Activated CD8-positive, alpha-beta T cell treated with anti-CD3 and anti-CD28 coated beads for 36 hours (primary cell): ENCODE measurements around the gene PPIE. TPM values are rescaled to one million over a fixed set of nuclear protein-coding genes. Genes with fewer than 3 reads are reported as not detected.

Experiments used
- ATAC-seq: fragments of 200-7000 bp; cut with Tn5 transposase; one replicate; pipeline ENCODE4 v1.10.0; 2021; ENCODE audit warnings: mild to moderate bottlenecking, moderate library complexity
- CTCF ChIA-PET: fragments of 350-600 bp; sonication (Branson Sonifier 250); formaldehyde crosslinking; loops from one replicate; lab custom pipeline; 2021; ENCODE audit warnings: antibody characterized with exemption; lab: Charles Lee
- POLR2A ChIA-PET: fragments of 350-600 bp; sonication (Branson Sonifier 250); formaldehyde crosslinking; loops from one replicate; lab custom pipeline; 2021; ENCODE audit warnings: antibody characterized with exemption; lab: Charles Lee
- DNase-seq: peaks from one replicate; pipeline ENCODE4 v3.0.0-alpha.2; 2020
- H3K27ac Mint-ChIP-seq: one replicate; pipeline ENCODE4 v1.8.0; 2021; ENCODE audit warnings: mild to moderate bottlenecking, mixed read lengths
- H3K27me3 Mint-ChIP-seq: one replicate; pipeline ENCODE4 v1.8.0; 2021; ENCODE audit warnings: mixed read lengths
- H3K36me3 Mint-ChIP-seq: one replicate; pipeline ENCODE4 v1.8.0; 2021; ENCODE audit warnings: low read depth, mixed read lengths
- H3K4me1 Mint-ChIP-seq: one replicate; pipeline ENCODE4 v1.8.0; 2021; ENCODE audit warnings: low read depth, mixed read lengths
- H3K4me3 Mint-ChIP-seq: one replicate; pipeline ENCODE4 v1.8.0; 2021; ENCODE audit warnings: mild to moderate bottlenecking, moderate library complexity, mixed read lengths
- H3K9me3 Mint-ChIP-seq: one replicate; pipeline ENCODE4 v1.8.0; 2021; ENCODE audit warnings: mixed read lengths
- CTCF ChIP-seq: fragments of 200-600 bp; IDR thresholded peaks from one replicate; pipeline ENCODE4 v1.8.0; 2022; ENCODE audit warnings: antibody characterized with exemption, mild to moderate bottlenecking
- intact Hi-C: fragments of 100-400 bp; cut with micrococcal nuclease; formaldehyde crosslinking; loops from one replicate; pipeline ENCODE4 v1.10.0; 2022
- total RNA-seq, 2 experiments: library from RNA; stranded (reverse); gene quantifications; one replicate each; pipeline ENCODE4 v1.2.3, GENCODE V29; 2021

PPIE gene
- total RNA-seq, 2 experiments from 2014 or later: 71.7 to 74.7 TPM

GRCh38 chr1:39812913-39813312 is 74.2 kb downstream of the PPIE start:
- ATAC-seq: no peak
- CTCF ChIA-PET: no interaction called here

More at GRCh38 chr1:39812913-39813312, 74.2 kb downstream of the PPIE start:
- no peaks in the 10 kb centered on the region for H3K9me3 Mint-ChIP-seq
- H3K27ac Mint-ChIP-seq: no peak overlapping the region
- DNase-seq: no peak
- no peak overlapping the region for H3K4me3 Mint-ChIP-seq
- no peaks in the 10 kb centered on the region for H3K36me3 Mint-ChIP-seq
- no peak for TF ChIP-seq CTCF
- POLR2A ChIA-PET: no interaction called here
- H3K4me1 Mint-ChIP-seq: peaks cover 14% of the 10 kb centered on the region
- H3K27me3 Mint-ChIP-seq: peaks cover 7% of the 10 kb centered on the region
- intact Hi-C loops: loop anchor here (10.0 kb wide), 1 partner anchor 222 kb away; no protein-coding TSS in a partner anchor

Other genes starting within 250 kb of the PPIE start
- under 1 TPM; 0.22 to 0.36 TPM for gene BMP8A, start 247.2 kb upstream of the PPIE start, total RNA-seq
- 100 to 1,000 TPM; 365 to 372 TPM for gene PABPC4, start 162.1 kb upstream of the PPIE start, total RNA-seq
- under 1 TPM in 1 of 2 experiments, not detected in 1; 0.07 TPM for gene HEYL, start 99.2 kb upstream of the PPIE start, total RNA-seq
- under 1 TPM in 1 of 2 experiments, not detected in 1; 0.25 TPM for gene NT5C1A, start 66.8 kb upstream of the PPIE start, total RNA-seq
- 1 to 10 TPM; 2.8 to 3.0 TPM for gene HPCAL4, start 47.4 kb upstream of the PPIE start, total RNA-seq
- 1 to 10 TPM; 2.7 to 4.2 TPM for gene OXCT2, start 32.5 kb downstream of the PPIE start, total RNA-seq
- gene BMP8B, start 50.0 kb downstream of the PPIE start, total RNA-seq: under 1 TPM; 0.36 to 0.51 TPM
- 10 to 100 TPM; 34.2 to 34.5 TPM for gene TRIT1, start 144.6 kb downstream of the PPIE start, total RNA-seq
- under 1 TPM; 0.13 to 0.20 TPM for gene MYCL, start 163.0 kb downstream of the PPIE start, total RNA-seq
- 10 to 100 TPM; 15.0 to 19.3 TPM for gene MFSD2A, start 216.3 kb downstream of the PPIE start, total RNA-seq